HFFc6 (cell line): ENCODE measurements around the gene MTARC1. TPM values are rescaled to one million over a fixed set of nuclear protein-coding genes. Genes with fewer than 3 reads are reported as not detected.

Experiments used
- DNase-seq: peaks from one replicate; pipeline ENCODE4 v3.0.0-alpha.2; 2018
- H3K27ac Mint-ChIP-seq: 2 replicates; pipeline ENCODE4 v1.8.0; 2020; ENCODE audit warnings: mild to moderate bottlenecking, mixed read lengths
- H3K27me3 Mint-ChIP-seq: 2 replicates; pipeline ENCODE4 v1.8.0; 2021; ENCODE audit warnings: mild to moderate bottlenecking, moderate library complexity, mixed read lengths; ENCODE audit not compliant: insufficient read depth
- H3K36me3 Mint-ChIP-seq: 2 replicates; pipeline ENCODE4 v1.8.0; 2021; ENCODE audit warnings: low read depth, mixed read lengths
- H3K4me1 Mint-ChIP-seq: 2 replicates; pipeline ENCODE4 v1.8.0; 2020; ENCODE audit warnings: low read depth, mixed read lengths
- H3K4me3 Mint-ChIP-seq: 2 replicates; pipeline ENCODE4 v1.8.0; 2020; ENCODE audit warnings: mild to moderate bottlenecking, moderate library complexity, mixed read lengths
- H3K9me3 Mint-ChIP-seq: 2 replicates; pipeline ENCODE4 v1.8.0; 2020; ENCODE audit warnings: mild to moderate bottlenecking, mixed read lengths
- CTCF ChIP-seq: fragments of 200-600 bp; sonication (generic); IDR thresholded peaks from 2 replicates; pipeline ENCODE4 v1.5.0; 2021; ENCODE audit warnings: antibody characterized with exemption, mild to moderate bottlenecking
- total RNA-seq, 6 experiments: library from RNA; stranded (reverse); fragmentation: NEBNext Ultra II Directional; extraction: Animal tissue kit (Norgen Biotek cat#: 25700); gene quantifications; 2 replicates in 1 of 6; 3 replicates in 5 of 6; pipeline ENCODE4 v1.2.3, GENCODE V29; 2021

The MTARC1 gene
- total RNA-seq, 6 experiments from 2014 or later, result 1.1 to 1.9 (median 1.7) TPM

DNA sequence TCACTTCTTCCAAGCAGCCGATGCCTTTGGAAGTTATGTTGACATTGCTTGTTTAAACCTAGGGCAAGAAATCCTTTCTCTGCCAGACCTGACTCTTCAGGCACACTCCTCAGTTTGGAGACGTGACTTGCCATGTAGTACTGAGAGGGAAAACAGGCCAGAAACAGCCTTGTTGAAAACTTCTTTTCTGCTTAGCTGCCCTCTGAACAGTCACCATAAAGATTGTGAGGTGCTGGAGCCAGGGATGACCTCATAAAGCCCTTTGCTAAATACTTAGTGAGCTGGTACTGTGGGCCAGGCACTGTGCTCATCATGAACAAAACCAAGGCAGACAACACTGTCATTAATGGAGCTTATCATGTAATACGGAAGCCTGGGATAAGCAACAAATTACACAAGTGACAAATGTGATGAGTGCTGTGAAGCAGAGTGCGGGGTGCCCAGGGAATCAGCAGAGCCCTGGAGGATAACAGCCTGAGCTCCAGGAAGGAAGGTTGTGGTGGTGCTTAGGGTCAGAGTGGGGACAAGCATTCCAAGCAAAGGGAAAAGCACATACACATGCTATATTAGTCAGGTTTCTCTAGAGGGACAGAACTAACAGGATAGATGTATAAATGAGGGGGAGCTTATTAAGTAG, 42.4 kb downstream of the MTARC1 start:
- no peaks in the 10 kb centered on the region for H3K9me3 Mint-ChIP-seq
- no peak for TF ChIP-seq CTCF

DNA sequence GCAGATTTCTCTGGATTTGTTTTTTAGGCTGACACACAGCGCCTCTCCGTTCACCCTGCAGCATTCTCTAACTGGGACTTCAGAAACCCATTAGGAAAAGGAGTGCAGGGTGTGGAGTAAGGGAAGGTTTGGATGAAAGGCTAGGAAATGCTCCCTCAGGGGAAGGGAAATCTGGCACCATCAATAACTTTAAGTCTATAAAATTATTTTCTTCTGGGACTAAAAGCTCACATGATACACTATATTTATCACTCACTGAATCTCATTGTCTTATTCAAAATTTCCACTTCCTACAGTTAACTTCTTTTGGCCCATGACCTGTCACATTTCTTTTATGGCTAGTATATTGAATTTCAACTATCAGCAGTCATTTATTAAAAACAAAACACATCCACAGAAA, 46.7 kb downstream of the MTARC1 start:
- DNase-seq, result no peak
- H3K27ac Mint-ChIP-seq, result no peak overlapping the region
- no peak for TF ChIP-seq CTCF
- peaks cover 3% of the 10 kb centered on the region for H3K27me3 Mint-ChIP-seq
- H3K4me3 Mint-ChIP-seq, result no peak overlapping the region
- peaks cover 2% of the 10 kb centered on the region; the same call in 1 of the 2 replicates for H3K4me1 Mint-ChIP-seq
- no peaks in the 10 kb centered on the region for H3K9me3 Mint-ChIP-seq
- 0 out of 2 replicates have a peak, but pooled peaks cover 5% of the 10 kb centered on the region for H3K36me3 Mint-ChIP-seq

More for the DNA sequence above, 42.4 kb downstream of the MTARC1 start:
- DNase-seq, result no peak
- H3K36me3 Mint-ChIP-seq, result 0 out of 2 replicates have a peak, but pooled peaks cover 5% of the 10 kb centered on the region
- H3K27me3 Mint-ChIP-seq, result peaks cover 3% of the 10 kb centered on the region
- no peak overlapping the region for H3K4me3 Mint-ChIP-seq
- H3K4me1 Mint-ChIP-seq, result peaks cover 13% of the 10 kb centered on the region
- H3K27ac Mint-ChIP-seq, result no peak overlapping the region

- Mint-ChIP-seq H3K4me3 (no peak overlapping the region), H3K36me3 (0 out of 2 replicates have a peak, but pooled peaks cover 5% of the 10 kb centered on the region), H3K27me3 (peaks cover 3% of the 10 kb centered on the region), H3K4me1 (peaks cover 11% of the 10 kb centered on the region), H3K27ac (no peak overlapping the region), H3K9me3 (no peaks in the 10 kb centered on the region)
- DNase-seq, result no peak
- no peak for TF ChIP-seq CTCF
These were observed 47.6 kb downstream of the MTARC1 start for GRCh38 chr1:220834155-220834870.

Other genes with a start within 250 kb of the MTARC1 start
- gene C1orf115, start 96.5 kb upstream of the MTARC1 start, total RNA-seq, result under 1 TPM; 0.08 to 0.50 (median 0.19) TPM
- gene MTARC2, start 38.6 kb upstream of the MTARC1 start, total RNA-seq, result 1 to 10 TPM; 3.2 to 5.2 (median 3.8) TPM
- gene HLX, start 92.5 kb downstream of the MTARC1 start, total RNA-seq, result 10 to 100 TPM in 5 of 6 experiments, 1 to 10 TPM in 1; 9.9 to 14.3 (median 11.3) TPM